MM.1S (cell line): ENCODE results near the gene WDR41.
"Not testable (repeated sequence)": the region's sequence is repeated elsewhere in the genome, so short reads cannot be mapped to it uniquely, and the experiment has no call there.

Experiments
- EZH2 ChIP-seq: fragments of 300-600 bp; sonication (generic); optimal IDR thresholded peaks from 2 replicates; pipeline ENCODE3; 2017; ENCODE audit warnings: low read depth, mild to moderate bottlenecking, antibody characterized with exemption, low read length, mixed read lengths
- TF ChIP-seq, protein P1 (sequence below): fragments of 300-600 bp; sonication (generic); IDR thresholded peaks from 2 replicates; pipeline ENCODE4 v1.5.1; 2016; ENCODE audit warnings: antibody characterized with exemption, low read length, mixed read lengths

- TF ChIP-seq, protein P1, sequence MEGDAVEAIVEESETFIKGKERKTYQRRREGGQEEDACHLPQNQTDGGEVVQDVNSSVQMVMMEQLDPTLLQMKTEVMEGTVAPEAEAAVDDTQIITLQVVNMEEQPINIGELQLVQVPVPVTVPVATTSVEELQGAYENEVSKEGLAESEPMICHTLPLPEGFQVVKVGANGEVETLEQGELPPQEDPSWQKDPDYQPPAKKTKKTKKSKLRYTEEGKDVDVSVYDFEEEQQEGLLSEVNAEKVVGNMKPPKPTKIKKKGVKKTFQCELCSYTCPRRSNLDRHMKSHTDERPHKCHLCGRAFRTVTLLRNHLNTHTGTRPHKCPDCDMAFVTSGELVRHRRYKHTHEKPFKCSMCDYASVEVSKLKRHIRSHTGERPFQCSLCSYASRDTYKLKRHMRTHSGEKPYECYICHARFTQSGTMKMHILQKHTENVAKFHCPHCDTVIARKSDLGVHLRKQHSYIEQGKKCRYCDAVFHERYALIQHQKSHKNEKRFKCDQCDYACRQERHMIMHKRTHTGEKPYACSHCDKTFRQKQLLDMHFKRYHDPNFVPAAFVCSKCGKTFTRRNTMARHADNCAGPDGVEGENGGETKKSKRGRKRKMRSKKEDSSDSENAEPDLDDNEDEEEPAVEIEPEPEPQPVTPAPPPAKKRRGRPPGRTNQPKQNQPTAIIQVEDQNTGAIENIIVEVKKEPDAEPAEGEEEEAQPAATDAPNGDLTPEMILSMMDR: not testable (repeated sequence)
- not testable (repeated sequence) for TF ChIP-seq EZH2
Measured at GRCh38 chr5:77490741-77491344, 1.3 kb downstream of the WDR41 start.
